Cardiac fibroblast (primary cell): ENCODE data around the gene COG4.

ENCODE experiments used
- DNase-seq, 2 donors: peaks; one replicate each; pipeline versions ENCODE4 v3.0.0 to v3.0.0-alpha.2; 2010; ENCODE audit warnings: low read depth in 2 of 2
- H3K4me3 ChIP-seq, 2 donors: replicated peaks in 1 of 2; 1 replicate in 1 of 2; 2 replicates in 1 of 2; pipeline ENCODE4 v1.5.1; 2011; ENCODE audit warnings: low read depth in 2 of 2, low read length in 2 of 2, mild to moderate bottlenecking in 2 of 2, moderate library complexity in 1 of 2
- CTCF ChIP-seq: IDR thresholded peaks from one replicate; pipeline ENCODE4 v1.5.1; 2011; ENCODE audit warnings: low read depth, mild to moderate bottlenecking, low read length, inconsistent platforms

Gene COG4

DNA sequence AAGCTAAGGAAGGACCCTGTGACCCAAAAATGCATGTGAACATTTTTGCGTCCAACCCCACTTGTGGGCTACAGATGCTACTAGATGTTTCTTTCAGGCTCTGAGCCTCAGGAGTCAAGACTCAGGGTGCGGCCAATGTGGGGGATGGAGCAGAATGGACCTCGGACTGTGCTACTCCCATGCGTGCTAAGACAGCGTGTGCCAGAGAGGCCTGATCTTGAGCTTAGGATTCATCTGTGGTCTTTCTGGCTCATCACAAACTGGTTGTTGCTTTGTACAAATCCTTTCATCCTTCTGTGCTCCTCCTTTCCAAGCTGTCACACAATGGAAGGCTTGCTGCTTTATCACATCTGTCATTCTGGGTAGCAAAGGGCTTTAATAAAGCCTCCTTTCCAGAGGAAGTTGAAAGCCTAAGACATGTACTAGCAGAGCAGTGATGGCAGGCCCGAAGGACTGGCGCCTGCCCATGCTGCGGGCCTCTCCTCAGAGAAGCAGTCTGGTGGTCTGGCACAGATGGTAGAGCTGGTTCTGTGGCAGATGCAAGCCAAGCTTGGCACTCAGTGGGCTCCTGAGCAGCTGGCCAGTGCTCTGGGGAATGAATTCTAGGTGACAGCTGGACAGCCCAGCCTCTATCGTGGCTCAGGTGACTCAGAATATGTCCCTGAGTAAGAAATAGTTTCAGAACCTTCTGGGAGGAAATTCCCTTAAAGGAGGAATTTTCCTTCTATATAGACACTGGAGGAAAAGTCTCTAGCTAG, 27.8 kb downstream of the COG4 start:
- DNase-seq = no peak
- no peak for TF ChIP-seq CTCF
- H3K4me3 ChIP-seq = no peak overlapping the region

GRCh38 chr16:70494777-70495176, 28.6 kb downstream of the COG4 start:
- no peak for TF ChIP-seq CTCF
- H3K4me3 ChIP-seq = no peak overlapping the region
- DNase-seq = no peak

- no peak for TF ChIP-seq CTCF
- no peak overlapping the region for H3K4me3 ChIP-seq
- no peak for DNase-seq
Measured at GRCh38 chr16:70494202-70494770, 29.1 kb downstream of the COG4 start.

DNA sequence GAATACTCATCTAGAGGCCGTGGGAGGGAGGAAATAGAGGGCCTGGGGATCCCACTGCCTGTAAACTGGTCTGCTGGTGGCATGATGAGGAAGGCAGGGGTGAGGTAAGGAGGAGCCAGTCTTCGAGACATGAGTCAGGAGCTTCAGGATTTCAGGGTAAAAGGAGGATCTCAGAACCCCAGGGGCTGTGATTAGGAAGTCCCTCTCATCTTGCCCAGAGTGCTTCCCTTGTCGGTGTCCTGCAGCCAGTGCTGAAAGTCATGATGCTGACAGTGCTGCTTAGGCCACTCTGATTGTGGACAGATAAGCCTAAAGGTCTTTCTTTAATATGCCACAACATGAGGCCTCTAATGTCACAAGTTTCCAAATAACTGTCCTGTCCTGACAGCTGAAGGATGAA, 29.6 kb downstream of the COG4 start:
- no peak for TF ChIP-seq CTCF
- H3K4me3 ChIP-seq = no peak overlapping the region
- no peak for DNase-seq

DNA sequence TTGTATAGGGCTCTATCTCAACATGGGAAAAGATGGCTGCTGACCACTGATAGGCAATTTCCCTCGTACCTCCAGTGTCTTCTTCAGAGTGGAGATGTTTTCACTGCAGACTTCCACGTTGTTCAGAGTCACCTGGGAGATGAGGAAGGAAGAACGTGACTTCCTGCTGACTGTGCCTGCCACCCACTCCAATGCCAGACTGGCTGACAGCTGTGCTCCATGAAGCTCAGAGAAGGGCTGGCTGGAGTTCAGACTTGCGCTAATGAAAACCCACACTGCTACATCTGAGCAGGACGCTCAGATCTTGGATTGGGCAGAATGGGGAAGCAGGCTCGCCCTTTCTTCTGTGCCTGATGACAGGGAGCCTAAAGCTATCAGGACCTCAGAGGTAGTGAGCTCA, 33.1 kb downstream of the COG4 start:
- DNase-seq = no peak
- H3K4me3 ChIP-seq = no peak overlapping the region
- TF ChIP-seq CTCF = no peak

- H3K4me3 ChIP-seq = no peak overlapping the region
- no peak for DNase-seq
- no peak for TF ChIP-seq CTCF
Measured at GRCh38 chr16:70484867-70485266, 38.5 kb downstream of the COG4 start.
